Smooth muscle cell of bladder (primary cell): ENCODE data around the gene ADAM10. TPM values are rescaled to one million over a fixed set of nuclear protein-coding genes. Genes with fewer than 3 reads are reported as not detected.

Experiments used
- total RNA-seq: library from RNA; depleted of rRNA; stranded (reverse); fragments of >200 nt; gene quantifications from 2 replicates; pipeline ENCODE4 v1.2.3, GENCODE V29; 2014

The ADAM10 gene, protein sequence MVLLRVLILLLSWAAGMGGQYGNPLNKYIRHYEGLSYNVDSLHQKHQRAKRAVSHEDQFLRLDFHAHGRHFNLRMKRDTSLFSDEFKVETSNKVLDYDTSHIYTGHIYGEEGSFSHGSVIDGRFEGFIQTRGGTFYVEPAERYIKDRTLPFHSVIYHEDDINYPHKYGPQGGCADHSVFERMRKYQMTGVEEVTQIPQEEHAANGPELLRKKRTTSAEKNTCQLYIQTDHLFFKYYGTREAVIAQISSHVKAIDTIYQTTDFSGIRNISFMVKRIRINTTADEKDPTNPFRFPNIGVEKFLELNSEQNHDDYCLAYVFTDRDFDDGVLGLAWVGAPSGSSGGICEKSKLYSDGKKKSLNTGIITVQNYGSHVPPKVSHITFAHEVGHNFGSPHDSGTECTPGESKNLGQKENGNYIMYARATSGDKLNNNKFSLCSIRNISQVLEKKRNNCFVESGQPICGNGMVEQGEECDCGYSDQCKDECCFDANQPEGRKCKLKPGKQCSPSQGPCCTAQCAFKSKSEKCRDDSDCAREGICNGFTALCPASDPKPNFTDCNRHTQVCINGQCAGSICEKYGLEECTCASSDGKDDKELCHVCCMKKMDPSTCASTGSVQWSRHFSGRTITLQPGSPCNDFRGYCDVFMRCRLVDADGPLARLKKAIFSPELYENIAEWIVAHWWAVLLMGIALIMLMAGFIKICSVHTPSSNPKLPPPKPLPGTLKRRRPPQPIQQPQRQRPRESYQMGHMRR
- 145 and 175 TPM in 2 replicates for total RNA-seq

DNA sequence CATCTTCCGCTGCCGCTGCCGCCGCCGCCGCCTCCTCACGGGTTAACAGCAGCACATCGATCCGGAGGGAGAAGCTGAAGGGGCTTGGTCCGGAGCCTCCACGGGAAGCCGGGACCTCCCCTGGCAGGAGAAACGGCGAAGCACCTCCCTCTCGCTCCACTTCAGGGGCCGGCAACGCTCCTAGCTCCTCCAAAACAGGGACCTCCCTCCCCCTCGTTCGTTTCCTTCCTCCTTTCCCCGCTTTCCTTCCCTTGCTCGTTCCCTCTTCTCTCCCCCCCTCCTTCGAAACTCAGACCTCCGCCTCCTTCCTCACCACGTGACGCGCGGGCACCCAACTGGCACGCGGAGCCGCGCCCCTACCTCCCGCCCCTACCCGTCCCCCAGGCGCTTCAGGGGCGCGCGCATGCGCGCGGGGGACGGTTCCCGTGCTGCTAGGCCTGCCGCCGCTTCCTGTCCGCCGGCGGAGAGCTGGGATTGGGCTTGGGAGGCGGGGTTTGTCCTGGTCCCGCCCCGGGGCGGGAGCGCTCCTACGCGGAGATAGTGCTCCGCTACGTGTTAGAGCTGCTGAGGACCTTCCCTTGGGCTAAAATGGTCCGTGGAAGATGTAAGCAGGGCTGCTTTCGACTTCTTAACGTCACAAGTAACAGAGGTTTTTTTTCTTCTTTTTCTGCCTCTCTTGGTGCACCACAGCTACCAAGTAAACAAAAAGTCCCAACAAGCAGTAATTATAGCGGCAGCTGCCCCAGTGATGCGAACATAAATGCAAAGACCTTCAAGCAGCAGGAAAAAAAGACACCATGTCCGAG is at the start of gene ADAM10:
Gene ADAM10, minus strand, starts transcription at position 176 of the 806 bp plus-strand sequence. Its CDS starts 173 bp downstream, at position 3.

DNA sequence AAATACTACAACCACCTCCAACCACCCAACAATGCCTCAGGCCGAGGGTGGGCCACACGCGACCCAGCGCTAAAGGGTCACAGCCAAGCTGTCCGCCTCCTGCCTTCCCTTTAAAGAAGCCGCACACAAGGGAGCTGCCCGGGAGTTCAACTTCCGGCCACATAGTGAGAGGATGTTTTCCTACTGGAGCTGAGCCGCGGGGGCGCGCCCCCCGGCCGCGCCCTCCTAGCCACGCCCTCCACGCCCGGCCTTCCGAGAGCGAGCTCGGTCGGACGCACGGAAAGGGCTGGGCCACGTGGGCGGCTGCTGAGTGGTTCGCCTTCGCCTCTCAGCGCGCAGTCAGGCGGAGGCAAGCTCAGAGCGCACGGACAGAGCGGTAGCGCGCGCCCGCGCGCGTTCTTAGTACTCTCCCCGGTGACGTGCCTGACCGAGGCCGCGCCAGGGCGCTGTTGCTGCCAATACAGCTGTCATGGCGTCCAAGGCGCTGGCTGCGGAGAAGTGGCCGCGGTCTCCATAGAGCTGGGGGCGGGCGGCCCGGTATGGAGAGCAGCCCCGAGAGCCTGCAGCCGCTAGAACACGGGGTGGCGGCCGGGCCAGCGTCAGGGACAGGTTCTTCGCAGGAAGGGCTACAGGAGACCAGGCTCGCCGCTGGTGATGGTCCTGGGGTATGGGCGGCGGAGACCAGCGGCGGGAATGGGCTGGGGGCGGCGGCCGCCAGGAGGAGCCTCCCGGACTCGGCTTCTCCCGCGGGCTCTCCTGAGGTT is 21.5 kb upstream of the ADAM10 start, which contains the start of gene MINDY2:
Gene MINDY2, plus strand, starts transcription at position 446 of the 764 bp plus-strand sequence. Its CDS starts 94 bp downstream, at position 540.

Other genes starting within 250 kb of the ADAM10 start
- 14.1 and 15.3 TPM in 2 replicates for gene MINDY2, start 21.6 kb upstream of the ADAM10 start, total RNA-seq
- 63.3 and 64.2 TPM in 2 replicates for gene SLTM, start 184.0 kb upstream of the ADAM10 start, total RNA-seq
- 10.5 and 12.1 TPM in 2 replicates for gene RNF111, start 238.0 kb upstream of the ADAM10 start, total RNA-seq